Fibroblast of peridontal ligament (primary cell): ENCODE data around the gene TOP3A.
A peak's percentile ranks its signal among the peaks of the same experiment; 100 is the strongest.
"Not testable (repeated sequence)": the region's sequence is repeated elsewhere in the genome, so short reads cannot be mapped to it uniquely, and the experiment has no call there.

Source experiments
- DNase-seq: peaks from one replicate; pipeline ENCODE4 v3.0.0-alpha.2; 2010; ENCODE audit errors: extremely low read depth

The TOP3A gene, protein sequence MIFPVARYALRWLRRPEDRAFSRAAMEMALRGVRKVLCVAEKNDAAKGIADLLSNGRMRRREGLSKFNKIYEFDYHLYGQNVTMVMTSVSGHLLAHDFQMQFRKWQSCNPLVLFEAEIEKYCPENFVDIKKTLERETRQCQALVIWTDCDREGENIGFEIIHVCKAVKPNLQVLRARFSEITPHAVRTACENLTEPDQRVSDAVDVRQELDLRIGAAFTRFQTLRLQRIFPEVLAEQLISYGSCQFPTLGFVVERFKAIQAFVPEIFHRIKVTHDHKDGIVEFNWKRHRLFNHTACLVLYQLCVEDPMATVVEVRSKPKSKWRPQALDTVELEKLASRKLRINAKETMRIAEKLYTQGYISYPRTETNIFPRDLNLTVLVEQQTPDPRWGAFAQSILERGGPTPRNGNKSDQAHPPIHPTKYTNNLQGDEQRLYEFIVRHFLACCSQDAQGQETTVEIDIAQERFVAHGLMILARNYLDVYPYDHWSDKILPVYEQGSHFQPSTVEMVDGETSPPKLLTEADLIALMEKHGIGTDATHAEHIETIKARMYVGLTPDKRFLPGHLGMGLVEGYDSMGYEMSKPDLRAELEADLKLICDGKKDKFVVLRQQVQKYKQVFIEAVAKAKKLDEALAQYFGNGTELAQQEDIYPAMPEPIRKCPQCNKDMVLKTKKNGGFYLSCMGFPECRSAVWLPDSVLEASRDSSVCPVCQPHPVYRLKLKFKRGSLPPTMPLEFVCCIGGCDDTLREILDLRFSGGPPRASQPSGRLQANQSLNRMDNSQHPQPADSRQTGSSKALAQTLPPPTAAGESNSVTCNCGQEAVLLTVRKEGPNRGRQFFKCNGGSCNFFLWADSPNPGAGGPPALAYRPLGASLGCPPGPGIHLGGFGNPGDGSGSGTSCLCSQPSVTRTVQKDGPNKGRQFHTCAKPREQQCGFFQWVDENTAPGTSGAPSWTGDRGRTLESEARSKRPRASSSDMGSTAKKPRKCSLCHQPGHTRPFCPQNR

GRCh38 chr17:18314731-18315561 lies at the start of gene TOP3A, which contains the start of gene SMCR8:
Gene TOP3A (minus strand): TSS chr17:18314994. CDS start chr17:18314778, 216 bp downstream.
Gene SMCR8 (plus strand): TSS chr17:18315293. CDS start chr17:18315790, 497 bp downstream.
- peak; percentile 98 for DNase-seq

- no peak for DNase-seq
These were observed 49.4 kb upstream of the TOP3A start for GRCh38 chr17:18364166-18364565.

DNA sequence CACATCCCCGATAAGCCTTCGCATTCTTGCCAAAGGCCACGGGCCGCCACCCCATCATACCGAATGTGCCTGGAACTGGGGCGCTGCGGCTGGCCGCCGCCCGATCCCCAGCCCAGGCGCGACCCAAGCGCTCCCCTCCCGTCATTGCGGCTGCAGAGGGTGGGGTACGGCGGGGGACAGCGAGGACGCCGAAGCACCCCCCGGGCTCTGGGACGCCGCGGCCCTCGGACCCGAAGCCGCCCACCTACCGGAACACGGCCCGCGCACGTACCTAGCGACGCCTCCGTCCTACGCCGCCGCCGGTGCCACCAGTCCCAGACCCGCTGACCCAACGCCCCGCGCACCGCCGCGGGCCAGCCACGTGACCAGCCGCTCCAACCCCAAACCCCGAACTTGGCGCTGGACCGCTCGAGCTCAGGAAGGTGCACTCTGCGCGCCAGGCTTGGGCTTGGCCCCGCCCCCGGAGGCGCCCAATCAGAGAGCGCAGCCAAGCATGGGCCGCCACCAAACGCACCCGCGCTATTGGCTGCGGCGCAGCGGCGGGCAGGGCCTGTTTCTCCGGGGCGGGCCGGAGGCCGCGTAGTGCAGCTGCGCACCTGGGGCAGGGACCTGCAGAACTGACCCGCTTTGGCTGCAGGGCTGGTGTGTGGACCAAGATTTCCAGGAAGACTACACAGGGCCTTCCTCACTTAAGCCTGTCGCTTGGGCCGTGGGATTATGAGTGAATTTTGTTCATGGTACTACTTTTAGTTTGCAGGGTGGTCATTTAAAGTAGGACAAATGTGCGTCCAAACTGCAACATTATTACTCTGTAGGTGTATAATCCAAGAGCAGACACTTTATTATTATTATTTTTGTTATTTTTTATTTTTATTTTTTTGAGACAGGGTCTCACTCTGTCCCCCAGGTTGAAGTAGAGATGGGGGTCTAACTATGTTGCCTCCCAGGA lies 48.6 kb upstream of the TOP3A start, which contains the start of gene SHMT1:
Gene SHMT1 (minus strand): TSS at position 450 of the 949 bp plus-strand sequence. CDS start 7,569 bp downstream, outside the sequence.
- DNase-seq: peak; percentile 77

DNA sequence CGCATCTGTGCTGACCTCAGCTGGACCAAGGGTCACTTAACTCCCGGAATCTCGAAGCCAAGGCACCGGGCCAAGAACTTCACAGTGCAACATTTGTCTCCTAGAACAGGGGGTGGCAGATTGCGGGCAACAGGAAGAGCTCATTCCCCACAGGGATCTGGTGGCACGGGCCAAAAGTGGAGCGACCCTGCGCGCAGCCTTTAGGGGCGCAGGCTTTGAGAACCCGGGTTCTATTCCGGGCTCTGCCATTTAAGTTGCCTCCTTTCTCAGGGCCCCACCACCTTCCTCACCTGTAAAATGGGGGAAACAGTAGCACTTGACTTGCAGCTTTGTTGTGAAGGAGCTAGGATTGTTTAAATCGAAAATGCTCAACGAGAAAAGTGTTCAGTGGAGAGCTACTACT lies 47.9 kb upstream of the TOP3A start:
- peak; percentile 74 for DNase-seq

GRCh38 chr17:18361837-18362697 lies 47.3 kb upstream of the TOP3A start:
- no peak for DNase-seq

DNA sequence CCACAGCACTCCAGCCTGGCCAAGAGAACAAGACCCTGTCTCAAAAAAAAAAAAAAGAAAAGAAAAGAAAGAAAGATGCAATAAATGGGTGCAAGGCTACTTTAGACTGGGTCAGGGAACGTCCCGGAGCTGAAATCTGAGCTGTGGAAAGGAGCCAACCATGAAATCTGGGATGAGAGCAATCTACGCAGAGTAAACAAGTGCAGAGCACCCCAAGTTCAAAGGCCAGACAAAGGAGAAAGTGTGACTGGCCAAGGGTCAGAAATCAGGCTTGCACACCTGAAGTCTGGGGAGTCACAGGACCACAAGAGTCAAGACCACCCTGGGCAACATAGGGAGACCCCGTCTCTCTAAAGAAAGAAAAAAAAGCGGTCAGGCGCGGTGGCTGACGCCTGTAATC lies 45.7 kb upstream of the TOP3A start:
- DNase-seq: no peak

GRCh38 chr17:18356624-18357023 lies 41.8 kb upstream of the TOP3A start:
- DNase-seq: peak; percentile 78

DNA sequence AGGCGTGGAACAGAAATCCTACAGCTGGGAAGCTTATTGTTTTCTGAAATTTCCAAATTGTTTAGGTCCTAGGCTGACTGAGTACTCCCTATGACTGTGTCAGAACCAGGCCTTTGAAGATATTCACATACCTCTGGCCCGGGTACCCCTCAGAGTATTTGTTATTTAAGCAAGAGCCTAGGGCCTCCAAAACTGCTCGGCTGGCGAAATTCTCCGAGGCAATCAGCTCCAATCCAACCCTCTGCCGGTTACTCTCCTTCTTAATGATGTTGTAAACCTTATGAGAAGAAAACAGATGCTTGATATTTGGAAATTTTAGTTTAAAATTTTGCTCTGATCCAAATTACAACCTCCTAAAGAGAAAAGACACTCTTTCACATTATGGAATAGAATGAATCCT lies 38.7 kb upstream of the TOP3A start:
- no peak for DNase-seq

GRCh38 chr17:18344021-18344420 lies 29.2 kb upstream of the TOP3A start:
- no peak for DNase-seq

DNA sequence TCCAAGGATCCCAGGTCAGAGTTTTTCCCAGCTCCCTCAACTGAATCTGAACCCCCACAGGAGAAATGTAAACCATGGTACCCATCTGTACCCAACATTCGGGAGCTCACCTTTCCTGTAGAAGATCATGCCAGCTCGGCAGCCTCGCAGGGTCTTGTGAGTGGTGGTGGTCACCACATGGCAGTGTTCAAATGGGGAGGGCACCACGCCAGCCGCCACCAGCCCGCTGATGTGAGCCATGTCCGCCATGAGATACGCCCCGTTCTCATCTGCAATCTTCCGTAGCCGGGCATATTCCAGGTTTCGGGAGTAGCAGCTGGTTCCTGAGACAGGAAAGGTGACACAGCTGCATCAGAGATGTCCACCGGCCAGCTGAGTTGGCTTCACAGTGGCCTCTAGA lies 25.1 kb upstream of the TOP3A start:
- DNase-seq: no peak

- not testable (repeated sequence) for DNase-seq
These were observed 23.4 kb upstream of the TOP3A start for GRCh38 chr17:18338158-18338557.

DNA sequence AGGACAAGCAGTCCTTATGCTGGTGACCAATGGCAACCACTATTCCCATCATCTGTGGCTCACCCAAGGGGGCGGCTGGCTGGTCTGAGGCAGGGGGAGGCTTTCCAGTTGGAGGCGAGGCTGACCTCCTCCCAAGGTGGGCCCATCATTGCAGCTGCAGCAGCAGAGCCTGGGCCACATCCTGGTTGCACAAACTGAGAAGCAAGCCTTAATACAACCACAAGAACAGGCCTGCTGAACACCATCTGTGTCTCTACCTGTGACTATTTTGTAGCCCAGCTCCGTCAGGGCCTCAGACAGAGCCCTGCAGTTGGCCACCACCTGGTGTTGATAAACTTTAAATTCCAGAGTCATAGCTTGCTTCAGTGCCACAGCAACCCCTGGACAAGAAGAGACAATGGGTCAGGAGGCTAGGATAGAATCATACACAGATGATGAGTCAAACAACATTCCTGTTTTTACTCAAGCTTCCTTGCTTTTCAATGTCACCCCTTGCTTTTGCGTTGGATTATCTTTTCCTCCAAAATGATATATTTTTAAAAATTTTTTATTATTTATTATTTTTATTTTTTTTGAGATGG lies 18.2 kb upstream of the TOP3A start:
- no peak for DNase-seq

DNA sequence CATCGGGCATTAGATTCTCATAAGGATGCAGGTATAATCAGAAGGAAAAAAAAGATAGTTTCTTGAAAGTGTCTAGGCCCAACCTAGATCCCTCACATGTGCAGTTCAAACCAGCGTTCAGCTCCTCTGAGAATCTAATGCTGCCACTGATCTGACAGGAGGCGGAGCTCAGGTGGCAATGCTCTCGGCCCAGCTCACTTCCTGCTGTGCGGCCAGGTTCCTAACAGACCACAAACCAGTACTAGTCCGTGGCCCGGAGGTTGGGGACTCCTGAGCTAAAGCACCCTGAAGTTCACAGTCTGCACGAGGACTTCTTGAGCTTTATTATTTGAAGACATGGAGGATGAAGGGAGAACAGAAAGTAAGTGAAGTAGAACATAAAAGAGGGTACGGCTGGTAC lies 17.1 kb upstream of the TOP3A start:
- no peak for DNase-seq

DNA sequence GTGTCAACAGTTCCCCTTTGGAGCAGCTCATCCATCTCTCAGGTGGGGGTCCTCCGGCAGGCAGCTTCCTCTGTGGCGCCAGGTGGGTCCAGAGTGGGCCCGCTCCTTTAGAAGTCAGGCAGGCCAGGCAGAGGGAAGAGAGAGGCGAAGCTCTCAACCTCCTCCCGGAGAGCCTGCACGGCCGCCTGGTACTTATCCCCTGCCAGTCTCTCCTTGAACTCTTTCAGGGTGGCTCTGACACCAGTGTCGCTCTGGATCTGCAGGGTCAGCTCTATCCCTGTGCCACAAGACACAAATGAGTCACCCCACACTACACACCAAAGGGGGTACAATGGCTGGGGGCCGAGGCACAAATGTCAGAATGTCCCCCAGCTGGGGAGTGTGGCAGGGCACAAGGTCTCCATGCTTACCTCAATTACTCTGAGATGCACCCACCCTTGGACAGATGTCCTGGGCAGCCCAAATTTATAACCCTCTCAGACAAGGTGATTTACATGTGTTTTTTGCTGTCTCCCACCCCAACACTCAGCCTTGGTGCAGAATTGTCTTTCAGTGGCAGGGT lies 13.9 kb upstream of the TOP3A start:
- no peak for DNase-seq

- DNase-seq: no peak
These were observed 12.8 kb upstream of the TOP3A start for GRCh38 chr17:18327556-18327955.

DNA sequence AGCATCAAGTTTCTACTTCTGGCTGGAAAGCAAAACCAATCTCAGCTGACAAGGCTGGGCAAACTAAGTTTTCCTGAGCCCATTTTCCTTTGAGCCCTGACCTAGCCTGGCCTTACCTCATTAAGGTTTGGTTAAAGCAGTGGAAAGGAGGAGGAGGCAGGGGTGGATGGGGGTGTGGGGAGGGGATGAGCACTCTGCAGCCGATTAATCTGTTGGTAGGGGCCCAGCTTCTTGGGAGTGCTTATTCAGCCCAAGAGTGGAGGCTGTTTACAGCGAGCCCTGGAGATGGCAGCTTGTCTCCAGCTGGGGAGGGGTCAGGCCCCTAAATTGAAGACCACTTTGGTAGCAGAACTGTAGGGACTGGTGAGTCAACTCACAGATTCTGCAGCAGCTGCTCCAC lies 12.3 kb upstream of the TOP3A start:
- peak; percentile 26 for DNase-seq

GRCh38 chr17:18326572-18326971 lies 11.8 kb upstream of the TOP3A start:
- no peak for DNase-seq

DNA sequence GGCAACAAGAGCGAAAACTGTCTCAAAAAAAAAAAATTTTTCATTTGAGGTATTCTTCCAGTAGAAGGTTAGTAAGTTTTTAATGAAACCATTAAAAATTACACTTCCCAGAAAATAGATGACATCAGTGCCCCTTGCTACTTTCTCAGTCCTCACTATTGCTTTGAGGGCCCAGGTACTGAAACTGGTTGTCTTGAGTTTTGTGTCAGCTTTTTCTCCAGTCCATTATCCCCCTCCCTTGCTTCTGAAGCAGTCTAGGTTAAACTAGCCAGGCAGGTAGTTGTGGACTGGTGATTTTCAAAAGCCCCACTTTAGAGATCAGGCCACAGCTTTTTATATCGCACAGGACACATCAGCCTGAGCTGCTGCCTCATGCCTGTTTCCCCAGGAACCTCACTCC lies 11.2 kb upstream of the TOP3A start:
- DNase-seq: no peak
